ENCODE data around the gene NRCAM. TPM values are rescaled to one million over a fixed set of nuclear protein-coding genes. Genes with fewer than 3 reads are reported as not detected.

NRCAM gene
- total RNA-seq, 2 experiments from 2014 or later, result 3.4 to 7.0 TPM

DNA sequence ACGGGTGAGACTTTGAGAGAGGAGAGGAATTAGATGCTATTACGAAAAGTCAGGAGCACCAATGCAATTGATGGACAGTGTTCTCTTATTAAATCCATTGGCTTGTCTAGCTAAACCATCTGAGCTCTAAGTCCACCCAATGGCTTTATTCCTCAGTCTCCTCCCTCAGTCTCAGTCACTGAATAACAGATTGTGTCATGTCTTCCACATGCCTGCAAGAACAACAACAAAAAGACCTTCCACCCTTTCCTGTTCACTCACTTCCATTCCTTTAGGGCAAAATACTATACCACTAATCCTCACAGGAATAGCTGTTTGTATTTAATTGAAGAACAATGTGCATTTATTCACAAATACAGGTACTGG is 171.2 kb downstream of the NRCAM start:
- Histone ChIP-seq H3K27ac (ENCODE audit: low read depth in 1 of 2, low read length in 2 of 2) (no peak overlapping the region), H3K4me3 (ENCODE audit: low read length) (no peak overlapping the region), H3K9me3 (ENCODE audit: control insufficient read depth in 1 of 2, insufficient read depth in 1 of 2, low read length in 2 of 2) (no peaks in the 10 kb centered on the region), H3K27me3 (ENCODE audit: control insufficient read depth in 1 of 2, insufficient read depth in 2 of 2, low read length in 2 of 2) (peaks cover 0 to 4% of the 10 kb centered on the region in 2 experiments), H3K36me3 (ENCODE audit: insufficient read depth, low read length) (no peaks in the 10 kb centered on the region), H3K4me1 (ENCODE audit: insufficient read depth, low read length) (no peaks in the 10 kb centered on the region)
- Mint-ChIP-seq H3K36me3 (ENCODE audit: low read depth) (no peaks in the 10 kb centered on the region), H3K4me3 (no peak overlapping the region), H3K4me1 (ENCODE audit: low read depth) (no peaks in the 10 kb centered on the region), H3K9me3 (no peaks in the 10 kb centered on the region), H3K27ac (no peak overlapping the region), H3K27me3 (peaks cover 27% of the 10 kb centered on the region)
- no peak for DNase-seq
- no peak for ATAC-seq (ENCODE audit: poor library complexity)
- intact Hi-C loops (cut with DNase I, micrococcal nuclease), result no loop called here
- CTCF ChIA-PET, result no interaction called here
- POLR2A ChIA-PET, result no interaction called here
- TF ChIP-seq, protein P1, sequence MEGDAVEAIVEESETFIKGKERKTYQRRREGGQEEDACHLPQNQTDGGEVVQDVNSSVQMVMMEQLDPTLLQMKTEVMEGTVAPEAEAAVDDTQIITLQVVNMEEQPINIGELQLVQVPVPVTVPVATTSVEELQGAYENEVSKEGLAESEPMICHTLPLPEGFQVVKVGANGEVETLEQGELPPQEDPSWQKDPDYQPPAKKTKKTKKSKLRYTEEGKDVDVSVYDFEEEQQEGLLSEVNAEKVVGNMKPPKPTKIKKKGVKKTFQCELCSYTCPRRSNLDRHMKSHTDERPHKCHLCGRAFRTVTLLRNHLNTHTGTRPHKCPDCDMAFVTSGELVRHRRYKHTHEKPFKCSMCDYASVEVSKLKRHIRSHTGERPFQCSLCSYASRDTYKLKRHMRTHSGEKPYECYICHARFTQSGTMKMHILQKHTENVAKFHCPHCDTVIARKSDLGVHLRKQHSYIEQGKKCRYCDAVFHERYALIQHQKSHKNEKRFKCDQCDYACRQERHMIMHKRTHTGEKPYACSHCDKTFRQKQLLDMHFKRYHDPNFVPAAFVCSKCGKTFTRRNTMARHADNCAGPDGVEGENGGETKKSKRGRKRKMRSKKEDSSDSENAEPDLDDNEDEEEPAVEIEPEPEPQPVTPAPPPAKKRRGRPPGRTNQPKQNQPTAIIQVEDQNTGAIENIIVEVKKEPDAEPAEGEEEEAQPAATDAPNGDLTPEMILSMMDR (IDR thresholded peaks at IDR 0.05), result no peak

DNA sequence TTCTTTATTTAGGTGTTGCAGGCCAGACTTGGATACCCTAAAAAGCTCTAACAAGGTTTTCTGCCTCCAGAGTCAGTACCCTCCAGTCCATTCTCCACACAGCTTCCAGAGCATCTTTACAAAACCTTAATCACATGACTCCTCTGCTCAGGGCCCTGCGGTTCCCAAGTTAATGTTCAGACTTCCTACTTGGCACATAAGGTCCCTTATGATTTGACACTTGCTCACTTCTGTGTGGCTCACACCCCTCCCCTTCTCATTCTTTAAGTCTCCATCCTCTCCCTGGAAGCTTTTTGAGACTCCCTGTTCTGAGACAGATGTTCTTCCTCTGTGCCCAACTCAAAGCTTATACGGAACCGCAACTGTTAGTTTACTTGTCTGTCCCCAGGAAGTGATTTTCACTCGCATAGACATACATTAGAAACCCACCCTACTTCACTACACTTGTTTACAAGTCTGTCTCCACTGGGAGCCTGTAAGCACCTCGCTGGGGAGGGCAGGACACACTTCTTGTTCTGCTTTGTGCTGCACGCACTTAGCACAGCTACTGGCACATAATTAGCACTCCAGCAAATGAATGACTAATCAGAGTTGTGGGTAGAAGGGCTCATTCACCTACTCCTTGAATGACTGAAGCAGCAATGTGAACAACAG is 171.8 kb downstream of the NRCAM start:
- Mint-ChIP-seq H3K4me3 (no peak overlapping the region), H3K27ac (no peak overlapping the region), H3K9me3 (no peaks in the 10 kb centered on the region), H3K4me1 (ENCODE audit: low read depth) (no peaks in the 10 kb centered on the region), H3K36me3 (ENCODE audit: low read depth) (no peaks in the 10 kb centered on the region), H3K27me3 (peaks cover 27% of the 10 kb centered on the region)
- DNase-seq (no peak), ATAC-seq (ENCODE audit: poor library complexity) (no peak)
- no peaks in the 10 kb centered on the region for H3K4me1 ChIP-seq (ENCODE audit: insufficient read depth, low read length)
- H3K27me3 ChIP-seq (ENCODE audit: control insufficient read depth in 1 of 2, insufficient read depth in 2 of 2, low read length in 2 of 2), result peaks cover 0 to 4% of the 10 kb centered on the region in 2 experiments
- ChIA-PET POLR2A (no interaction called here), CTCF (no interaction called here)
- intact Hi-C loops (cut with DNase I, micrococcal nuclease), result no loop called here
- H3K27ac ChIP-seq (ENCODE audit: low read depth in 1 of 2, low read length in 2 of 2), result no peak overlapping the region
- TF ChIP-seq, protein P1 (IDR thresholded peaks at IDR 0.05), result no peak
- no peaks in the 10 kb centered on the region for H3K9me3 ChIP-seq (ENCODE audit: control insufficient read depth in 1 of 2, insufficient read depth in 1 of 2, low read length in 2 of 2)
- no peaks in the 10 kb centered on the region for H3K36me3 ChIP-seq (ENCODE audit: insufficient read depth, low read length)
- H3K4me3 ChIP-seq (ENCODE audit: low read length), result no peak overlapping the region

DNA sequence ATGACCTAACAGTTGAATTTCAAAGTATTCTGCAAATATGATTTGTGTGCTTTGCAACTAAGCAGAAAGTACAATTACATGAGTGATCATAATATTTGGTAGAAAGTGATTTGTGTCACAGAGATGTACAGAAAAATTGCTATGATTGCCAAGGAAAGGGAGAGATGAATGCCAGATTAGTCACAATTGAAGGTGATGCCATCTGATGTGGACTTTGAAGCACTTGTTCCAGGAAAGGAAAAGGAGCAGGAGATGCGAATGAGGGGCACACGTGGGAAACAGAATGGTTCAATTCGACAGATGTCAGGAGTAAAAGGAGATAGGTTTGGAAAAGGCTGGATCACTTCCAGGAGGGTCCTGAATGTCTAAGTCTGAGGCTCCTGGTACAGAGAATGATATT is 173.0 kb downstream of the NRCAM start:
- Mint-ChIP-seq H3K4me3 (no peak overlapping the region), H3K4me1 (ENCODE audit: low read depth) (no peaks in the 10 kb centered on the region), H3K27me3 (peaks cover 27% of the 10 kb centered on the region), H3K9me3 (no peaks in the 10 kb centered on the region), H3K27ac (no peak overlapping the region), H3K36me3 (ENCODE audit: low read depth) (no peaks in the 10 kb centered on the region)
- intact Hi-C loops (cut with DNase I, micrococcal nuclease), result no loop called here
- ChIA-PET CTCF (no interaction called here), POLR2A (no interaction called here)
- DNase-seq (no peak), ATAC-seq (ENCODE audit: poor library complexity) (no peak)
- TF ChIP-seq, protein P1 (IDR thresholded peaks at IDR 0.05), result no peak
- Histone ChIP-seq H3K27me3 (ENCODE audit: control insufficient read depth in 1 of 2, insufficient read depth in 2 of 2, low read length in 2 of 2) (peaks cover 0 to 4% of the 10 kb centered on the region in 2 experiments), H3K36me3 (ENCODE audit: insufficient read depth, low read length) (no peaks in the 10 kb centered on the region), H3K4me1 (ENCODE audit: insufficient read depth, low read length) (no peaks in the 10 kb centered on the region), H3K9me3 (ENCODE audit: control insufficient read depth in 1 of 2, insufficient read depth in 1 of 2, low read length in 2 of 2) (no peaks in the 10 kb centered on the region), H3K4me3 (ENCODE audit: low read length) (no peak overlapping the region), H3K27ac (ENCODE audit: low read depth in 1 of 2, low read length in 2 of 2) (no peak overlapping the region)
